ENCODE data around the gene NANP. TPM values are rescaled to one million over a fixed set of nuclear protein-coding genes. Genes with fewer than 3 reads are reported as not detected.
"Not testable (repeated sequence)": the region's sequence is repeated elsewhere in the genome, so short reads cannot be mapped to it uniquely, and the experiment has no call there.

The NANP gene
- total RNA-seq, 1 donor from 2014 or later, result 6.8 TPM

DNA sequence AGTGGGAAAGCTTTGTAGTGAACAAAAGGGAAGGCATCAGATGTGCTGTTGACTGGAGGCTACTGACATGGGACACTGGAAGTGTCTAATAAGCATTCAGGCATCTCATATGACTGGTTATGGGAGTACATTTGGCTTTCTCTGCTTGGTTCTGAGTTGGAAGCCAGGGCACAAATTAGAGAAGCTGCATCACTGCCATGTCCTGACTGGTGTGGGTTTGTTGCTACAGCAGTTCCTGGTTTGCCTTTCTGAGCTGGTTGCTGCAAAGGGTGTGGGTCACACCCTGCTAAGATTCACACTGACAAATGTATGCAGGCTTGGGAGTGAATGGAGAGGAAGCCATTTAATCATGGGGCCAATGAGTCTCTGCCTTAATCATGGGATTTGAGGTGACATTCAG is 36.2 kb upstream of the NANP start:
- H3K4me3 Mint-ChIP-seq (ENCODE audit: unreplicated experiment), result no peak overlapping the region
- H3K36me3 Mint-ChIP-seq (ENCODE audit: low read depth, unreplicated experiment), result no peaks in the 10 kb centered on the region
- no peaks in the 10 kb centered on the region for H3K27me3 Mint-ChIP-seq (ENCODE audit: unreplicated experiment)
- H3K9me3 Mint-ChIP-seq (ENCODE audit: unreplicated experiment), result no peaks in the 10 kb centered on the region
- TF ChIP-seq, protein P1, sequence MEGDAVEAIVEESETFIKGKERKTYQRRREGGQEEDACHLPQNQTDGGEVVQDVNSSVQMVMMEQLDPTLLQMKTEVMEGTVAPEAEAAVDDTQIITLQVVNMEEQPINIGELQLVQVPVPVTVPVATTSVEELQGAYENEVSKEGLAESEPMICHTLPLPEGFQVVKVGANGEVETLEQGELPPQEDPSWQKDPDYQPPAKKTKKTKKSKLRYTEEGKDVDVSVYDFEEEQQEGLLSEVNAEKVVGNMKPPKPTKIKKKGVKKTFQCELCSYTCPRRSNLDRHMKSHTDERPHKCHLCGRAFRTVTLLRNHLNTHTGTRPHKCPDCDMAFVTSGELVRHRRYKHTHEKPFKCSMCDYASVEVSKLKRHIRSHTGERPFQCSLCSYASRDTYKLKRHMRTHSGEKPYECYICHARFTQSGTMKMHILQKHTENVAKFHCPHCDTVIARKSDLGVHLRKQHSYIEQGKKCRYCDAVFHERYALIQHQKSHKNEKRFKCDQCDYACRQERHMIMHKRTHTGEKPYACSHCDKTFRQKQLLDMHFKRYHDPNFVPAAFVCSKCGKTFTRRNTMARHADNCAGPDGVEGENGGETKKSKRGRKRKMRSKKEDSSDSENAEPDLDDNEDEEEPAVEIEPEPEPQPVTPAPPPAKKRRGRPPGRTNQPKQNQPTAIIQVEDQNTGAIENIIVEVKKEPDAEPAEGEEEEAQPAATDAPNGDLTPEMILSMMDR (IDR thresholded peaks at IDR 0.05; ENCODE audit: unreplicated experiment), result no peak
- H3K27ac Mint-ChIP-seq (ENCODE audit: unreplicated experiment), result no peak overlapping the region
- DNase-seq (ENCODE audit: low spot score), result no peak
- H3K4me1 Mint-ChIP-seq (ENCODE audit: unreplicated experiment), result peaks cover 2% of the 10 kb centered on the region

DNA sequence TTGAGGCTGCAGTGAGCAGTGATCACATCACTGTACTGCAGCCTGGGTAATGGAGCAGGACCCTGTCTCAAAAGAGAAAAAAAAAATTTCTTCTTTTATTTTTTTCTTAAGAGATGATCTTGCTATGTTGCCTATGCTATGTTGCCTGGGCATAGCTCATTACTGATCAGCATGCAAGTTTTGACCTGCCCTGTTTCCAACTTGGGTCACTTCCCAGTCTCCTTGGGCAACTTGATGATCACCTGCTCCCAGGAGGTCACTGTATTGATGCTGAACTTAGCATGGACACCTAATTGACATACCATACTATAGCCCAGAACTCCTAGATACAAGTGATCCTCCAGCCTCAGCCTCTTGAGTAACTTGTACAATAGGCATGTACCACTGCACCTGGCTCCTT is 30.7 kb upstream of the NANP start:
- no peak overlapping the region for H3K27ac Mint-ChIP-seq (ENCODE audit: unreplicated experiment)
- TF ChIP-seq, protein P1 (IDR thresholded peaks at IDR 0.05; ENCODE audit: unreplicated experiment), result no peak
- no peak for DNase-seq (ENCODE audit: low spot score)
- H3K4me1 Mint-ChIP-seq (ENCODE audit: unreplicated experiment), result peaks cover 2% of the 10 kb centered on the region
- no peaks in the 10 kb centered on the region for H3K27me3 Mint-ChIP-seq (ENCODE audit: unreplicated experiment)
- H3K9me3 Mint-ChIP-seq (ENCODE audit: unreplicated experiment), result no peaks in the 10 kb centered on the region
- no peaks in the 10 kb centered on the region for H3K36me3 Mint-ChIP-seq (ENCODE audit: low read depth, unreplicated experiment)
- H3K4me3 Mint-ChIP-seq (ENCODE audit: unreplicated experiment), result no peak overlapping the region

DNA sequence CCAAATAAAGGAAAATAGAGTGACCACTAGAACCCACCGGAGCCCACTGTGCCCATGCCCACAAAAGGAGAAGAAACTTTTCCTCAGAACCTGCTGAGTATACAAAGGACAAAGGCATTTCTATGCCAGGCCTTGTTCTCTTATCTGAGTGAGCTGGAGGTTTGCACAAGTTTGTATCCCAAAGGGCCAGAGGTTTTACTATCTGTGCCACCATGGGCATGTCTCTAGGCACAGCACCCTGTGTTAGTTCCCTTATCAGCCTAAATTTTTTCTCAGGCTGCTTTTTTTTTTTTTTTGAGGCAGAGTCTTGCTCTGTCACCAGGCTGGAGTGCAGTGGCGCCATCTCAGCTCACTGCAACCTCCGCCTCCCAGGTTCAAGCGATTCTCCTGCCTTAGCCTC is 29.1 kb upstream of the NANP start:
- not testable (repeated sequence) for H3K27ac Mint-ChIP-seq (ENCODE audit: unreplicated experiment); H3K27me3 Mint-ChIP-seq (ENCODE audit: unreplicated experiment); H3K9me3 Mint-ChIP-seq (ENCODE audit: unreplicated experiment); DNase-seq (ENCODE audit: low spot score); H3K4me3 Mint-ChIP-seq (ENCODE audit: unreplicated experiment); H3K36me3 Mint-ChIP-seq (ENCODE audit: low read depth, unreplicated experiment); H3K4me1 Mint-ChIP-seq (ENCODE audit: unreplicated experiment)

DNA sequence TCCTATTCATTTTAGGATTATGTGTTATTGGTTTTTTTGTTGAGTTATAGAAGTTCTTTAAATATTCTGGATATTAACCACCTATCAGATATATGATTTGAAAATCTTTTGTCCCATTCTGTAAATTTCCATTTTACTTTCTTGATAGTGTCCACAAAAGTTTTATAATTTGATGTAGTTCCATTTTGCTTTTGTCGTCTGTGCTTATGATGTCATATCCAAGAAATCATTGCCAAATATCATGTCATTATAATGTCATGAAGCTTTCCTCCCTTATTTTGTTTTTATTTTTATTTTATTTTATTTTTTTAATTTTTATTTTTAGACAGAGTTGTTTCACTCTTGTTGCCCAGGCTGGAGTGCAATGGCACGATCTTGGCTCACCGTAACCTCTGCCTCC is 21.0 kb upstream of the NANP start:
- peaks cover 4% of the 10 kb centered on the region for H3K9me3 Mint-ChIP-seq (ENCODE audit: unreplicated experiment)
- TF ChIP-seq, protein P1 (IDR thresholded peaks at IDR 0.05; ENCODE audit: unreplicated experiment), result no peak
- H3K4me1 Mint-ChIP-seq (ENCODE audit: unreplicated experiment), result no peaks in the 10 kb centered on the region
- H3K27ac Mint-ChIP-seq (ENCODE audit: unreplicated experiment), result no peak overlapping the region
- no peaks in the 10 kb centered on the region for H3K27me3 Mint-ChIP-seq (ENCODE audit: unreplicated experiment)
- no peak for DNase-seq (ENCODE audit: low spot score)
- peaks cover 4% of the 10 kb centered on the region for H3K36me3 Mint-ChIP-seq (ENCODE audit: low read depth, unreplicated experiment)
- H3K4me3 Mint-ChIP-seq (ENCODE audit: unreplicated experiment), result no peak overlapping the region

DNA sequence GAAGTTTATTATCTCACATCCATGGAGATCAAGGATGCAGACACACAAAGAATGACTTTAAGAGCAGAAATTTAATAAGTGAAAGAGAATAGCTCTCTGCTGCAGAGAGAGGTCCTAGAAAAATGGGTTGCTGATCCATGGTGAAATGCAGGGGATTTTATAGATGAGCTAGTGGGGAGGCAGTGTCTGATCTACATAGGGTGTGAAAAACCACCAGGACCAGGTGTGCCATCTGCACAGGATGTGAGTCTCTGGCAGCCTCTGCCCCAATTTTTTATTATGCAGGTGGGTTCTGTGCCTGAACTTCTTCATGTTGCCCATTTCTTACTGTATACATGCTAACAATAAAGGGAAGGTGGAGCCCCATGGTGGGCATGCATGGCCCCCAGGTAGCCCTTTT is 19.9 kb upstream of the NANP start:
- Mint-ChIP-seq H3K4me3 (ENCODE audit: unreplicated experiment) (no peak overlapping the region), H3K27me3 (ENCODE audit: unreplicated experiment) (no peaks in the 10 kb centered on the region), H3K27ac (ENCODE audit: unreplicated experiment) (no peak overlapping the region), H3K36me3 (ENCODE audit: low read depth, unreplicated experiment) (peaks cover 4% of the 10 kb centered on the region), H3K9me3 (ENCODE audit: unreplicated experiment) (peaks cover 4% of the 10 kb centered on the region), H3K4me1 (ENCODE audit: unreplicated experiment) (no peaks in the 10 kb centered on the region)
- no peak for DNase-seq (ENCODE audit: low spot score)
- TF ChIP-seq, protein P1 (IDR thresholded peaks at IDR 0.05; ENCODE audit: unreplicated experiment), result no peak

DNA sequence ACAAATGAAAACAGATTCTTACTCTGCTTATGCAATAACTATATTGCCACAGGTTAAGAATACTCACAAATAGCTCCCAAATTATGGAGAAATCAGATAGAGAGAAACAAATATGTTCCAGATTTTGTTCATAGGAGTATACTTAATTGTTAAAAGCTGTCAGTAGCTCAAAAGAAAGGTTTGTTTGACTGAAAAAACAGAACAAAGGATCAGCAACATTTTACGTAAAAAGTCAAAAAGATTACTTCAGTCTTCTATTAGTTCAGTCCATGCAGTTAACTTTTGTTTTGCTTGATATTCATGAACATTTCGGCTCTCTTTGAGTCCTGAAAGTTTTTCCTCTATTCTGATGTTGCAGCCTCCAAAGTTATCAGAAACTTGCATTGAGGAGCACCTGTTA is 13.4 kb upstream of the NANP start:
- DNase-seq (ENCODE audit: low spot score), result no peak
- no peak overlapping the region for H3K27ac Mint-ChIP-seq (ENCODE audit: unreplicated experiment)
- H3K36me3 Mint-ChIP-seq (ENCODE audit: low read depth, unreplicated experiment), result peaks cover 12% of the 10 kb centered on the region
- H3K9me3 Mint-ChIP-seq (ENCODE audit: unreplicated experiment), result no peaks in the 10 kb centered on the region
- no peak overlapping the region for H3K4me3 Mint-ChIP-seq (ENCODE audit: unreplicated experiment)
- no peaks in the 10 kb centered on the region for H3K4me1 Mint-ChIP-seq (ENCODE audit: unreplicated experiment)
- TF ChIP-seq, protein P1 (IDR thresholded peaks at IDR 0.05; ENCODE audit: unreplicated experiment), result no peak
- no peaks in the 10 kb centered on the region for H3K27me3 Mint-ChIP-seq (ENCODE audit: unreplicated experiment)

All from endothelial cell (in vitro differentiated cells).